ENCODE data around the gene BICRA.

Gene BICRA

GRCh38 chr19:47686679-47687450, 77.9 kb downstream of the BICRA start:
- in situ Hi-C loops (cut with MboI; ENCODE audit: low sequenced_read_pairs) = no loop called here

DNA sequence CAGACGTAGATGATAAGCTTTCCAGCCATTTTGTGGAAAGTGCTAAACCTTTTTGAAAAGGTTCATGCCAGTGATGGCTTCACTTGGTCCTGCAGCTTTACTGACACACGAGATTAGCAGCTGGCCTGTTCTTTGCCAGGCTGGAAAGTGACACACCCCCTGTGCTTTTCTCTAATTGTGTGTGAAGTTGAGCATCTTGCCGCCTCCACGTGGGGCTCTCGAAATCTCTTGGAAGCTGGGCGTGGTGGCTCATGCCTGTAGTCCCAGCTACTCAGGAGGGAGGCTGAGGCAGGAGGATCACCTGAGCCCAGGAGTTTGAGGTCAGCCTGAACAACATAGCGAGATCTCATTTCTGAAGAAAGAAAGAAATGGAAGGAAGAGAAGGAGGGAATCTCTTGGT, 79.0 kb downstream of the BICRA start:
- in situ Hi-C loops (cut with MboI; ENCODE audit: low sequenced_read_pairs) = no loop called here

GRCh38 chr19:47691090-47691489, 82.2 kb downstream of the BICRA start:
- in situ Hi-C loops (cut with MboI; ENCODE audit: low sequenced_read_pairs) = no loop called here

DNA sequence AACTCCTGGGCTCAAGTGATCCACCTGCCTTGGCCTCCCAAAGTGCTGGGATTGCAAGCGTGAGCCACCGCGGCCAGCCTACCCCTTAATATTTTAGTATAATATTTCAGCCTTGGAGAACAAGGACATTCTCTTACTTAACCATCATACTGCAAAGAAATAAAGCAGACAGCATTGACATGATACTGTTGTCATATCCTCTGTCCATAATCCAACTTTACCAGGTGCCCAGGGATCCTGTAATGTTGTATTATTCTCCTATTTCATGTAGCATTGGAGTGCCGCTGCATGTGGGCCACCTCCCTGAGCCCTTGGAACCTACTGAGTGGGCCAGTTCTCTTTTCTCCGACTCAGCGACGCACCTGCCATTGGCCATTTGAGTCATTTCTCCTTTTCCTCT, 82.8 kb downstream of the BICRA start:
- in situ Hi-C loops (cut with MboI; ENCODE audit: low sequenced_read_pairs) = no loop called here

DNA sequence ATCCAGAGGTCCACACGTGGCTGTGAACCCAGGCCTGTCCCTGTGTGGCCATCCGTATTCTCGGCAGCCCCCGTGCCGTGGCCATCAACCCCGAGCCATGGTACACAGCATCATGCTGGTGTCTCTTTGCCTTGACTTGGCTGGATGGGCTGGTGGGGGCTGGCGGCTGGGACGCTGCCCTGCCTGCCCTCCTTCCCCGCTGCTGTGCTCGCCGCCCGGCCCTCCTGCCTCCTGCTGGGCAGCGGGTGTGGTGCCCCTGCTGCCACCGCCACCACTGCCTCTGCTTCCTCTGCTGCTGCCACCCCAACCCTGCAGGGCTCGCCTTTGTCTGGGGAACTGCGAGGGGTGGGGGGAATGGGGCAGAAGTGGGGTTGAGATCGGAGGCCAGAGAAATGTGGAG, 84.6 kb downstream of the BICRA start:
- in situ Hi-C loops (cut with MboI; ENCODE audit: low sequenced_read_pairs) = no loop called here

DNA sequence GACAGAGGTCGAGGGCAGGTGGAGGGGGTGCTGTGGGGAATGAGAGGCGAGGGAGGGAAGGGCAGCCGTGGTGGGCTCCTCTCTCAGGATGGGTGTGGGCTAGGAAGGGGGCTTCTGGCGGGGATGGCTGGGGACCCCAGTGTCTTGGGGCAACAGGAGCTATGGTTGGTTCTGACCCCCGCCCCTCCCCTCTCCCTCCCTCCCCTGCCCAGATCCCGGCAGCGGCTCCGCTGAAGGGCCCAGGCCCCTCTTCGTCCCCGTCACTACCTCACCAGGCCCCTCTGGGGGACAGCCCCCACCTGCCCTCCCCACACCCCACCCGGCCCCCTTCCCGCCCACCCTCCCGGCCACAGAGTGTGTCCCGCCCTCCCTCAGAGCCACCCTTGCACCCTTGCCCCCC, 85.0 kb downstream of the BICRA start:
- in situ Hi-C loops (cut with MboI; ENCODE audit: low sequenced_read_pairs) = no loop called here

DNA sequence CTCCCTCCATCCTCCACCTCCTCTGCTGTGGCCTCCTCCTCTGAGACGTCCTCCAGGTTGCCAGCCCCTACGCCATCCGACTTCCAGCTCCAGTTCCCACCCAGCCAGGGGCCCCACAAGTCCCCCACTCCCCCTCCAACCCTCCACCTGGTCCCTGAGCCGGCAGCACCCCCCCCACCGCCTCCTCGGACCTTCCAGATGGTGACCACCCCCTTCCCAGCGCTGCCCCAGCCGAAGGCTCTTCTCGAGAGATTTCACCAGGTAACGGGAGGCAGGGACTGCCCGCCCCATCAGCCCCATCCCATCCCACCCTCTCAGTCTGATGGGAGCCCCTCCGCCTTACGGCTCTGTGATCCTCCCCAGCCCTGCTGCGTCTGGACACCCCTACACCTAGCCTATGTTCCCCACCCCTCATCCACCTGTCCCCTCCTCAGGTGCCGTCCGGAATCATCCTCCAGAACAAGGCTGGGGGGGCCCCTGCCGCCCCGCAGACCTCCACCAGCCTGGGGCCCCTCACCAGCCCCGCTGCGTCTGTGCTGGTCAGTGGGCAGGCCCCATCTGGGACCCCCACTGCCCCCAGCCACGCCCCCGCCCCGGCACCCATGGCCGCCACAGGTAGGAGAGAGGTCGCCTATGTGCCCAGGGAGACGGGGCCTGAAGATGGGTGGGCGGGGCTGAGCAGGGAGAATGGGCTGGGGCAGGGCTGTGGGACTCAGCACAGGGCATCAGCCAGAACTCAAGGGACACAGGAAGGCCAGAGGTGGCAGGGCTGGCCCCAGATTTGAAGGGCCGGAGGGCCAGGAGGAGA, 85.7 kb downstream of the BICRA start:
- in situ Hi-C loops (cut with MboI; ENCODE audit: low sequenced_read_pairs) = no loop called here

DNA sequence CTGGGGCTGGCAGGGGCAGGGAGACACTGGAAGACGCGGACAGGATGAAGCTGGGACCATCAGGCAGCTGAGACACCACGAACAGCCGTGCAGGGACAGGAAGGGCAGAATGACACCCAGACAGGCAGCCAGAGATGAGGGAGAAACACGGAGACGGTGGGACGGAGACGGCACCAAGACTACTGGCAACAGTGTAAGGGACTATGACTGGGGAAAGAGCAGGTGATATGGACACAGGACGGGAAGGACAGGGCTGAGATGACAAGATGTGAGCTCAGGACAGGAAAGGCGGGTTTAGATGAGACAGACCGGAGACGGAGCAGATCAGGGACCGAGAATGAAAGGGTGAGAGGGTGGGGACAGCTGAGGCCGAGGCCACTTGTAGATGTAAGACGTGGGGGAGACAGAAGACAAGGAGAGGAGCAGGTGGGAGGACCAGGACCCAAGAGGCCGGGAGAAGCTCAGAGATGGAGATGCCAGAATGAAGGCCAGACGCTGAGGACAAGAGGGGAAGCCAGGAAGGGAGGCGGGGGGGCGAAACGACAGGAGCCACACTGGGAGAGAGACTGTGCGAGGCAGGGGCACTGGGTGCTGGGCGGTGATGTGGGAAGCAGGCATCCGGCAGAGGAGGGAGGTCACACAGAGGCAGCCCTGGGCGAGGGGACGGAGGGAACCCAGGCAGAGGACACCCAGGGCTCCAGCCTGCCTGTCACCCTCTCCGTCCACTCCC, 86.8 kb downstream of the BICRA start:
- in situ Hi-C loops (cut with MboI; ENCODE audit: low sequenced_read_pairs) = no loop called here

DNA sequence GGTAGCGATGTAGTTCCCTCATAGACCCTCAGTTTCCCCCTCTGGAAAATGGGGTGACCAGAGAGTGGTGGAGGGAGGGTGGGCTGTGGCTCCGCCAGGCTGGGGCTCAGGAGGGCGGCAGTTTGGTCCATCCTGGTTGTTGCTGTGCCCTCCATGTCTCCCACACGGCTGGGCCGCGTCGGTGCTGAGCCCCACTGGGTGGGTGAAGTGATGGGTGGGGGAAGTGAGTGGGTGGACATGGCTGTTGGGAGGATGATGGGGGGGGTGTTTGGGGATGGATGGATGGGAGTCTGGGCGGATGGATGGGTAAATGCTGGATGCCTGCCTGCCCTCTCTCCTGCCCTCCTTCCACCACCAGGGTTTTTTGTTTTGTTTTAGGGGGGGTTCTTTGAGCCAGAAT, 87.7 kb downstream of the BICRA start:
- in situ Hi-C loops (cut with MboI; ENCODE audit: low sequenced_read_pairs) = no loop called here

GRCh38 chr19:47697863-47698609, 89.1 kb downstream of the BICRA start:
- in situ Hi-C loops (cut with MboI; ENCODE audit: low sequenced_read_pairs) = no loop called here

DNA sequence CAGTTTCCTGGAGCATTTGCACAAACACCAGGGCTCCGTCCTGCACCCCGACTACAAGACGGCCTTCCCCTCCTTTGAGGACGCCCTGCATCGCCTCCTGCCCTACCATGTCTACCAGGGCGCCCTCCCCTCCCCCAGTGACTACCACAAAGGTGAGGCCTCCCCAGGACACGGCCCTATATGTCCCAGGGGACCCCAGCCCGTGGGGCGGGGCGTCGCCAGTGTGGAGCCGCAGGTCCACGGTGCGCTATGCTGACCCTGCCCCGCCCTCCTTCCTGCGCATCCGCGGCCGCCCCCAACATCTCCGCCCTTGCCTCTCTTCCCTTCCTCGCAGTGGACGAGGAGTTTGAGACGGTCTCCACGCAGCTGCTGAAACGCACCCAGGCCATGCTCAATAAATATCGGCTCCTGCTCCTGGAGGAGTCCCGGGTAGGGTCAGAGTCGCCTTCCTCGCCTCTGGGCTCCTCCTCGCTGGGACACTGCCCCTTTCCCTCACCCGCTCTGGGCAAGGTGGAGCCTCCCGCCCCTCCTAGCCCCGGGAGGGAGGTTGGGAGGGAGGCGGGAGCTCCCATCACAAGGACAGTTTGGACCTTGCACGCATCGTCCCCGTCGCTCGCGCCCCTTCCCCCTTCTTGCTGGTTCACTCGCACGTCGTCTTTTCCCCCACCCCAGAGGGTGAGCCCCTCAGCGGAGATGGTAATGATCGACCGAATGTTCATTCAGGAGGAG, 89.9 kb downstream of the BICRA start:
- in situ Hi-C loops (cut with MboI; ENCODE audit: low sequenced_read_pairs) = no loop called here

DNA sequence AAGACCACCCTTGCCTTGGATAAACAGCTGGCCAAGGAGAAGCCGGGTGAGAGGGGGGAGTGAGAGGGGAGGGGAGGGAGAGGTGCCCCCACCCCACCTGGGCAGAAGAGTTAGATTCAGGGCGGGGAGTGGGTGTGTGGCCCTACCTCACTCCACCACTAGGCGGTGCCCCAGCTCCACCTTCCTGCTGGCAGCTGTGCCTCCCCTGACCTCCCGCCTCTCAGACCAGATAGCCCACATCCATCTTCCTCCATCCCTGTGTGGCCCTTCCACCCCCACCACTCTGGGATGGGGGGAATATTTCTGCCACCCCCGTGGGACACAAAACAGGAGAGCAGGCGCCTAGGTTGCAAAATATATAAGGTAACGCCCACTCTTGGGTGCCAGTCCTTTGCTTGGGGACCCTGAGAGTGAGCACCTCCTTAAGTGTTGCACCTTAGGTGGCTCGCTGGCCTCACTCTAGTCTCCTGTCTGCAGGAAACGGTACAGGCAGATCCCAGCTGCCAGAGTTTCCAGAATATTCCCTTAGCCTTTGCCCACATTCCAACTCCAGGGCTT, 90.5 kb downstream of the BICRA start:
- in situ Hi-C loops (cut with MboI; ENCODE audit: low sequenced_read_pairs) = no loop called here

DNA sequence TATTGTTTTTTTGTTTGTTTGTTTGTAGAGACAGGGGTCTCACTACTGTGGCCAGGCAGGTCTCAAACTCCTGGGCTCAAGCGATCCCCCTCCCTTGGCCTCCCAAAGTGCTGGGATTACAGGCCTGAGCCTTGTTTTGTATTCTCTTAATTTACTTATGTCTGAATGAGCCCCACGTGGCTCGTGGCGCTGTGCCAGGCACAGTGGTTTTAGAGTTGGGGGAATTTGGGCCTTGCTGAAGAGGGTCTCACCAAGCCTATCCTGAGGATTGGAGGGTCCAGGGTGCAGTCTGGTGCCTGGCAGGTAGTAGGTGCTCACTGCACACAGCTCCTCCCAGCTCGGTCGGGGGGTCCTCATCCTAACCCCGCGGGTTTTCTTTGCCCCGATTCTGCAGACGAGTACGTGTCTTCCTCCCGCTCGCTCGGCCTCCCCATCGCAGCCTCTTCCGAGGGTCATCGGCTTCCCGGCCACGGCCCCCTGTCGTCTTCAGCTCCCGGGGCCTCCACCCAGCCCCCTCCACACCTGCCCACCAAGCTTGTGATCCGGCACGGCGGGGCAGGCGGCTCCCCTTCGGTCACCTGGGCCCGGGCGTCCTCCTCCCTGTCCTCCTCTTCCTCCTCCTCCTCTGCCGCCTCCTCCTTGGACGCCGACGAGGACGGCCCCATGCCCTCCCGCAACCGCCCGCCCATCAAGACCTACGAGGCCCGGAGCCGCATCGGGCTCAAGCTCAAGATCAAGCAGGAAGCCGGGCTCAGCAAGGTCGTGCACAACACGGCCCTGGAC, 92.2 kb downstream of the BICRA start:
- in situ Hi-C loops (cut with MboI; ENCODE audit: low sequenced_read_pairs) = no loop called here

GRCh38 chr19:47701717-47702552, 93.0 kb downstream of the BICRA start:
- in situ Hi-C loops (cut with MboI; ENCODE audit: low sequenced_read_pairs) = no loop called here

GRCh38 chr19:47702671-47703070, 93.7 kb downstream of the BICRA start:
- in situ Hi-C loops (cut with MboI; ENCODE audit: low sequenced_read_pairs) = no loop called here

- in situ Hi-C loops (cut with MboI; ENCODE audit: low sequenced_read_pairs) = no loop called here
These were observed 94.4 kb downstream of the BICRA start for GRCh38 chr19:47703301-47703700.

DNA sequence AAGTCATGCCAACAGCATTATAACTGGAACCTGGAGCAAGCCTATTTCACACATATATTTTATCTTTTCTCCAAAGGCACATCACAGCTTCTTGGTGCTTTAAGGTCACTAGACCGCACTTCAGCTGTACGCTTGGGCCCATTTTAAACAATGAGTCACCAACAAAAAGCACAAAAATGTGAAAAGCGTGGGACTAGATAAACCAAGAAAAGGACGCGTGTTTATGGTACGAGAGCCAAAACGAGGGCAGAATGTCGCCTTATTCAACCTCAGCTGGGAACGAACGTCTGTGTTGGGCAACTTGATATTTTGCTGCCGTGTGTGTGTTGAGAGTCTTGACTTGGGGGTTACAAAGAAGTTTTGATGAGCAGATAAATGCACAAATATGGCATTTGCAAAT, 95.1 kb downstream of the BICRA start:
- in situ Hi-C loops (cut with MboI; ENCODE audit: low sequenced_read_pairs) = no loop called here

GRCh38 chr19:47704656-47705055, 95.7 kb downstream of the BICRA start:
- in situ Hi-C loops (cut with MboI; ENCODE audit: low sequenced_read_pairs) = no loop called here

All from hTERT RPE-1 (cell line).